ENCODE measurements around the gene TMOD2.

DNA sequence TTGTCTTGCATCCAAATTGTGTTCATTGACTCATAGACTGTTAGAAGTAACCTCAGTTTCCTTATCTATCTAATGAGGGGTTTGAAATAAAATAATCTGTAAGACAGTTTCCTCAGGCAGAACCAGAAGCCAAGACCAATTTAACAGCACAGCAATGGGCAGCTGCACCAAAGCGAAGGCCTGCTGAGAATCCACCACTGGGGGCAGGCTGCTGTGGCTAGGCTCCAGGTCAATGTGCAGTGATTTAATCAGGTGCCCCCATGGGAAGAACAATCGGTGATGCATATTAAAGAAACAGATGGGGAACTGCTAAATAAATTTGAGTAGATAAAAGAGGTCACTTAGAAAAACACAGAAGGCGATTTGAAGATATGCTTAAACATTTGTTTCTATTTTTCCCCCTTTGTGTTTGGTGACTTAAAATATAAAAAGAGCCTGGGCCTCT is 50.0 kb downstream of the TMOD2 start:
- TF ChIP-seq, protein P1, sequence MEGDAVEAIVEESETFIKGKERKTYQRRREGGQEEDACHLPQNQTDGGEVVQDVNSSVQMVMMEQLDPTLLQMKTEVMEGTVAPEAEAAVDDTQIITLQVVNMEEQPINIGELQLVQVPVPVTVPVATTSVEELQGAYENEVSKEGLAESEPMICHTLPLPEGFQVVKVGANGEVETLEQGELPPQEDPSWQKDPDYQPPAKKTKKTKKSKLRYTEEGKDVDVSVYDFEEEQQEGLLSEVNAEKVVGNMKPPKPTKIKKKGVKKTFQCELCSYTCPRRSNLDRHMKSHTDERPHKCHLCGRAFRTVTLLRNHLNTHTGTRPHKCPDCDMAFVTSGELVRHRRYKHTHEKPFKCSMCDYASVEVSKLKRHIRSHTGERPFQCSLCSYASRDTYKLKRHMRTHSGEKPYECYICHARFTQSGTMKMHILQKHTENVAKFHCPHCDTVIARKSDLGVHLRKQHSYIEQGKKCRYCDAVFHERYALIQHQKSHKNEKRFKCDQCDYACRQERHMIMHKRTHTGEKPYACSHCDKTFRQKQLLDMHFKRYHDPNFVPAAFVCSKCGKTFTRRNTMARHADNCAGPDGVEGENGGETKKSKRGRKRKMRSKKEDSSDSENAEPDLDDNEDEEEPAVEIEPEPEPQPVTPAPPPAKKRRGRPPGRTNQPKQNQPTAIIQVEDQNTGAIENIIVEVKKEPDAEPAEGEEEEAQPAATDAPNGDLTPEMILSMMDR (conservative IDR thresholded peaks at IDR 0.05), result peak; percentile 77
- TF ChIP-seq ZFX (IDR thresholded peaks at IDR 0.05), result no peak

All from C4-2B (cell line).